Stimulated activated CD4-positive, alpha-beta T cell treated with anti-CD3 and anti-CD28 coated beads, Interleukin-1b, Interleukin-23, amount 100 ng/mL, for 24 hours (primary cell): ENCODE results near the gene EXOC3L1.

Experiments
- DNase-seq, 4 experiments: peaks; one replicate each; pipeline ENCODE4 v3.0.0-alpha.2; 2020; ENCODE audit warnings: low read depth in 4 of 4, low spot score in 1 of 4

EXOC3L1 gene

GRCh38 chr16:67216612-67217490, 26.9 kb upstream of the EXOC3L1 start:
- no peak for DNase-seq

GRCh38 chr16:67215706-67216105, 25.8 kb upstream of the EXOC3L1 start:
- DNase-seq: no peak

- DNase-seq: no peak
Observed at GRCh38 chr16:67213197-67214019, 23.5 kb upstream of the EXOC3L1 start.

- DNase-seq: no peak
Observed at GRCh38 chr16:67212766-67213165, 22.8 kb upstream of the EXOC3L1 start.

- no peak for DNase-seq
Observed at GRCh38 chr16:67211674-67212073, 21.7 kb upstream of the EXOC3L1 start.

GRCh38 chr16:67210069-67210937, 20.4 kb upstream of the EXOC3L1 start:
- no peak for DNase-seq

- no peak for DNase-seq
Observed at GRCh38 chr16:67209565-67209964, 19.6 kb upstream of the EXOC3L1 start.

- DNase-seq: no peak
Observed at GRCh38 chr16:67208154-67208896, 18.4 kb upstream of the EXOC3L1 start.

GRCh38 chr16:67207249-67208091, 17.5 kb upstream of the EXOC3L1 start:
- no peak for DNase-seq

- no peak for DNase-seq
Observed at GRCh38 chr16:67206838-67207248, 16.9 kb upstream of the EXOC3L1 start.

- DNase-seq: no peak
Observed at GRCh38 chr16:67206129-67206837, 16.3 kb upstream of the EXOC3L1 start.

- DNase-seq: no peak
Observed at GRCh38 chr16:67204076-67204475, 14.1 kb upstream of the EXOC3L1 start.

- no peak for DNase-seq
Observed at GRCh38 chr16:67202956-67203493, 13.1 kb upstream of the EXOC3L1 start.

- no peak for DNase-seq
Observed at GRCh38 chr16:67202426-67202825, 12.5 kb upstream of the EXOC3L1 start.

- no peak for DNase-seq
Observed at GRCh38 chr16:67201411-67202345, 11.7 kb upstream of the EXOC3L1 start.

GRCh38 chr16:67200491-67200890, 10.6 kb upstream of the EXOC3L1 start:
- DNase-seq: no peak

GRCh38 chr16:67199808-67200198, 9.9 kb upstream of the EXOC3L1 start:
- DNase-seq: no peak
